ENCODE measurements around the gene BLTP3A. TPM values are rescaled to one million over a fixed set of nuclear protein-coding genes. Genes with fewer than 3 reads are reported as not detected.
"Not testable (repeated sequence)": the region's sequence is repeated elsewhere in the genome, so short reads cannot be mapped to it uniquely, and the experiment has no call there.

BLTP3A gene
- total RNA-seq, 2 donors from 2014 or later = 10.5 to 16.3 TPM

DNA sequence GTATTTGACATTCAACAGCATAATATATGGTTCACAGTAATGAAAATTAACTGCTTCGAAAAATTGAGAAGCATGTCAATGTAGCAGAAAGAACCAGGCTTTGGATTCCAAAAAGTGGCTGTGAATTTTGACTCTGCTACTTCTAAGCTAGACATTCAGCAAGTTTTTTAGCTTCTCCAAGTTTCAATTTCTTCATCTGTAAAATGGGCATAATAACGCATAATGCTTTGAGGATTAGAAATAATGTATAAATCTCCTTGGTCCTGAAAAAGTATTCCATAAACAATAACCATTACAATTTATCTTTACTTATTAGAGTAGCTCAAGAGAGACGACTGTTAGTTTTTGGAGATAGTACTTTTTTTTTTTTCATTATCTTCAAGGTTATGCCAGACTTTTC is 7.7 kb downstream of the BLTP3A start:
- Mint-ChIP-seq H3K36me3 (ENCODE audit: low read depth) (no peaks in the 10 kb centered on the region), H3K27me3 (no peaks in the 10 kb centered on the region), H3K4me3 (no peak overlapping the region), H3K4me1 (peaks cover 16% of the 10 kb centered on the region), H3K27ac (no peak overlapping the region)
- DNase-seq (no peak), ATAC-seq (no peak)
- H3K9me3 ChIP-seq (ENCODE audit: control insufficient read depth, low read length, poor library complexity, severe bottlenecking) = no peaks in the 10 kb centered on the region

DNA sequence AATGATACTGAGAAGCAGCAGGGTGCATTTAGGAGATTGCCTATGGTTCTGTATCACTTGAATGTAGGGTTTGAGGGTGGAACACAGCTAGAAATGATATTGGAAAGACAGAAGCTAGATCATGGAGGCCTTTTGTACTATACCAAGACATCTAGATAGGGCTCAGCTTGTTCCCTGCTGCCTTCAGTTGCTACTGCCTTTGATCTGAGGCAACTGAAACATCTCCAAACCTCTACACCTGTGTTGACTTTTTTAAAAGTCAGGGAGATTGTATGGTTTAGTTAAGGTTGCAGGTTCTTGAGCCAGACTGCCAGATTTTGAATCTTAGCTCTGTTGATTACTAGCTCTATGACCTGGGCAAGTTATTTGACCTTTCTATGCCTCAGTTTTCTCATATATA is 12.7 kb downstream of the BLTP3A start:
- H3K4me3 Mint-ChIP-seq = no peak overlapping the region
- DNase-seq (no peak), ATAC-seq (no peak)
- no peaks in the 10 kb centered on the region for H3K27me3 Mint-ChIP-seq
- no peaks in the 10 kb centered on the region for H3K36me3 Mint-ChIP-seq (ENCODE audit: low read depth)
- H3K9me3 ChIP-seq (ENCODE audit: control insufficient read depth, low read length, poor library complexity, severe bottlenecking) = no peaks in the 10 kb centered on the region
- H3K27ac Mint-ChIP-seq = peak overlapping the region; percentile 53
- peaks cover 9% of the 10 kb centered on the region for H3K4me1 Mint-ChIP-seq

- H3K4me3 Mint-ChIP-seq; ATAC-seq; H3K4me1 Mint-ChIP-seq; H3K27me3 Mint-ChIP-seq; H3K27ac Mint-ChIP-seq; H3K9me3 ChIP-seq (ENCODE audit: control insufficient read depth, low read length, poor library complexity, severe bottlenecking); DNase-seq; H3K36me3 Mint-ChIP-seq (ENCODE audit: low read depth): not testable (repeated sequence)
These were observed 13.2 kb downstream of the BLTP3A start for GRCh38 chr6:34805074-34805473.

- Mint-ChIP-seq H3K4me3 (no peak overlapping the region), H3K27ac (no peak overlapping the region), H3K27me3 (no peaks in the 10 kb centered on the region), H3K4me1 (peaks cover 11% of the 10 kb centered on the region), H3K36me3 (ENCODE audit: low read depth) (no peaks in the 10 kb centered on the region)
- H3K9me3 ChIP-seq (ENCODE audit: control insufficient read depth, low read length, poor library complexity, severe bottlenecking) = no peaks in the 10 kb centered on the region
- DNase-seq (no peak), ATAC-seq (no peak)
These were observed 15.0 kb downstream of the BLTP3A start for GRCh38 chr6:34806738-34807453.

- H3K27ac Mint-ChIP-seq = peak overlapping the region; percentile 39
- H3K4me3 Mint-ChIP-seq; H3K4me1 Mint-ChIP-seq; H3K27me3 Mint-ChIP-seq; DNase-seq; H3K9me3 ChIP-seq (ENCODE audit: control insufficient read depth, low read length, poor library complexity, severe bottlenecking); H3K36me3 Mint-ChIP-seq (ENCODE audit: low read depth); ATAC-seq: not testable (repeated sequence)
These were observed 16.6 kb downstream of the BLTP3A start for GRCh38 chr6:34808473-34808872.

DNA sequence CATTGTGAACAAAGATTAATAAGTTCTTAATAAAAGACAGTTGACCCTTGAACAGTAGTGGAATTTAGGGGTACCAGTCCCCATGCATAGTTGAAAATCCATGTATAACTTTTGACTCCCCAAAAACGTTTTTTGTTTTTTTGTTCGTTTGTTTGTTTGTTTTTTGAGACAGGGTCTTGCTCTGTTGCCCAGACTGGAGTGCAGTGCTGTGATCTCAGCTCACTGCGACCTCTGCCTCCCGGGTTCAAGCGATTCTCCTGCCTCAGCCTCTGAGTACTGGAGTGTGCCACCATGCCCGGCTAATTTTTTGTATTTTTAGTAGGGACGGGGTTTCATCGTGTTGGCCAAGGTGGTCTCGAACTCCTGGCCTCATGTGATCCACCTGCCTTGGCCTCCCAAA is 17.5 kb downstream of the BLTP3A start:
- not testable (repeated sequence) for H3K9me3 ChIP-seq (ENCODE audit: control insufficient read depth, low read length, poor library complexity, severe bottlenecking); H3K4me1 Mint-ChIP-seq; DNase-seq

GRCh38 chr6:34810017-34810882 is 18.4 kb downstream of the BLTP3A start:
- Mint-ChIP-seq H3K4me1 (peaks cover 5% of the 10 kb centered on the region), H3K27ac (no peak overlapping the region), H3K27me3 (no peaks in the 10 kb centered on the region), H3K4me3 (no peak overlapping the region), H3K36me3 (ENCODE audit: low read depth) (no peaks in the 10 kb centered on the region)
- no peaks in the 10 kb centered on the region for H3K9me3 ChIP-seq (ENCODE audit: control insufficient read depth, low read length, poor library complexity, severe bottlenecking)
- DNase-seq = no peak
- no peak for ATAC-seq

More for the DNA sequence above, 17.5 kb downstream of the BLTP3A start:
- not testable (repeated sequence) for H3K4me3 Mint-ChIP-seq; ATAC-seq; H3K27ac Mint-ChIP-seq; H3K36me3 Mint-ChIP-seq (ENCODE audit: low read depth); H3K27me3 Mint-ChIP-seq

GRCh38 chr6:34810936-34811632 is 19.2 kb downstream of the BLTP3A start:
- no peak for DNase-seq
- H3K9me3 ChIP-seq (ENCODE audit: control insufficient read depth, low read length, poor library complexity, severe bottlenecking) = no peaks in the 10 kb centered on the region
- Mint-ChIP-seq H3K4me1 (peaks cover 5% of the 10 kb centered on the region), H3K36me3 (ENCODE audit: low read depth) (no peaks in the 10 kb centered on the region), H3K4me3 (no peak overlapping the region), H3K27me3 (no peaks in the 10 kb centered on the region), H3K27ac (no peak overlapping the region)
- peak; percentile 32 for ATAC-seq

GRCh38 chr6:34813028-34813713 is 21.3 kb downstream of the BLTP3A start:
- ATAC-seq = no peak
- H3K4me1 Mint-ChIP-seq = peaks cover 5% of the 10 kb centered on the region
- no peak overlapping the region for H3K27ac Mint-ChIP-seq
- no peaks in the 10 kb centered on the region for H3K36me3 Mint-ChIP-seq (ENCODE audit: low read depth)
- H3K27me3 Mint-ChIP-seq = no peaks in the 10 kb centered on the region
- H3K9me3 ChIP-seq (ENCODE audit: control insufficient read depth, low read length, poor library complexity, severe bottlenecking) = no peaks in the 10 kb centered on the region
- no peak for DNase-seq
- H3K4me3 Mint-ChIP-seq = no peak overlapping the region

GRCh38 chr6:34816635-34817301 is 24.9 kb downstream of the BLTP3A start:
- Mint-ChIP-seq H3K4me1 (peaks cover 12% of the 10 kb centered on the region), H3K27ac (peak overlapping the region; percentile 34), H3K36me3 (ENCODE audit: low read depth) (no peaks in the 10 kb centered on the region), H3K27me3 (no peaks in the 10 kb centered on the region), H3K4me3 (no peak overlapping the region)
- no peaks in the 10 kb centered on the region for H3K9me3 ChIP-seq (ENCODE audit: control insufficient read depth, low read length, poor library complexity, severe bottlenecking)
- DNase-seq (no peak), ATAC-seq (no peak)

DNA sequence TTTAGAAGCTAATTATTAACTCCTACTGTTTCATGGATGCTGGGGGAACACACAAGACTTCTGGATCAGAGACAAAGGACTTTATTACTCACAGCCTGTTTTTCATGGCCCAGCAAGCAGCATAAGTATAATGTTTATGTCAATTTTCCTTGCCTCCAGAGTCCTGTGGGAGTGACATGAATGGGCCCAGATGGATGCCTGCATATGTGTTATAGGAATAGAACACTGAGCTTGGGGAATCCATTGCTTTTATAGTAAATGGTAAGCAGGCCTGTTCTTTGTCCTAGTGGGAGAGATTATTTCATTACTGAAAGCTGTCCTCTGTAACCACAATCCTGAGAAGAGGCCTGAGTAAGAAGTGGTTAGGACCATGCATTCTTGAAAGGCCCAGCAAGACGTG is 25.6 kb downstream of the BLTP3A start:
- Mint-ChIP-seq H3K4me1 (peaks cover 12% of the 10 kb centered on the region), H3K36me3 (ENCODE audit: low read depth) (no peaks in the 10 kb centered on the region), H3K27ac (no peak overlapping the region), H3K27me3 (no peaks in the 10 kb centered on the region), H3K4me3 (no peak overlapping the region)
- no peaks in the 10 kb centered on the region for H3K9me3 ChIP-seq (ENCODE audit: control insufficient read depth, low read length, poor library complexity, severe bottlenecking)
- no peak for ATAC-seq
- no peak for DNase-seq

- H3K4me3 Mint-ChIP-seq; H3K27me3 Mint-ChIP-seq; H3K9me3 ChIP-seq (ENCODE audit: control insufficient read depth, low read length, poor library complexity, severe bottlenecking); DNase-seq; H3K36me3 Mint-ChIP-seq (ENCODE audit: low read depth); ATAC-seq: not testable (repeated sequence)
- Mint-ChIP-seq H3K27ac (peak overlapping the region; percentile 86), H3K4me1 (peaks cover 12% of the 10 kb centered on the region)
These were observed 27.1 kb downstream of the BLTP3A start for GRCh38 chr6:34818872-34819570.

All from T-helper 17 cell (primary cell).